Measurements from ENCODE around the gene AVP. TPM values are rescaled to one million over a fixed set of nuclear protein-coding genes. Genes with fewer than 3 reads are reported as not detected.
A peak's percentile ranks its signal among the peaks of the same experiment; 100 is the strongest.
"Not testable (repeated sequence)": the region's sequence is repeated elsewhere in the genome, so short reads cannot be mapped to it uniquely, and the experiment has no call there.

AVP gene
- polyA plus RNA-seq, 4 donors = 0.40 to 2.7 TPM; not detected in 2

- peaks cover 6 to 38% (median 13%) of the 10 kb centered on the region in 3 donors for H3K27me3 ChIP-seq (ENCODE audit: control insufficient read depth in 3 of 3, insufficient read depth in 3 of 3, low read length in 3 of 3)
- DNase-seq = peak in 1 of 2 donors; percentile 48
- H3K9me3 ChIP-seq (ENCODE audit: control insufficient read depth in 2 of 2, insufficient read depth in 1 of 2, low read depth in 1 of 2, low read length in 1 of 2) = no peaks in the 10 kb centered on the region
- no peak for FAIRE-seq
- no peak overlapping the region for H3K27ac ChIP-seq (ENCODE audit: low read depth in 1 of 3, low read length in 2 of 3)
- no peaks in the 10 kb centered on the region for H3K36me3 ChIP-seq (ENCODE audit: control insufficient read depth in 3 of 3, insufficient read depth in 2 of 3, low read depth in 1 of 3, low read length in 3 of 3)
- 4 to 9% (median 4%) methylated on average over 42 to 71 of the region's 71 CpGs for WGBS, 3 donors
- no peaks in the 10 kb centered on the region for H3K4me1 ChIP-seq (ENCODE audit: control insufficient read depth in 3 of 3, insufficient read depth in 2 of 3, low read depth in 1 of 3, low read length in 2 of 3)
- H3K4me3 ChIP-seq (ENCODE audit: low read depth in 1 of 3, low read length in 3 of 3) = peak overlapping the region in 1 of 3 donors; percentile 50
Measured at GRCh38 chr20:3082306-3082951, 2.1 kb downstream of the AVP start.

DNA sequence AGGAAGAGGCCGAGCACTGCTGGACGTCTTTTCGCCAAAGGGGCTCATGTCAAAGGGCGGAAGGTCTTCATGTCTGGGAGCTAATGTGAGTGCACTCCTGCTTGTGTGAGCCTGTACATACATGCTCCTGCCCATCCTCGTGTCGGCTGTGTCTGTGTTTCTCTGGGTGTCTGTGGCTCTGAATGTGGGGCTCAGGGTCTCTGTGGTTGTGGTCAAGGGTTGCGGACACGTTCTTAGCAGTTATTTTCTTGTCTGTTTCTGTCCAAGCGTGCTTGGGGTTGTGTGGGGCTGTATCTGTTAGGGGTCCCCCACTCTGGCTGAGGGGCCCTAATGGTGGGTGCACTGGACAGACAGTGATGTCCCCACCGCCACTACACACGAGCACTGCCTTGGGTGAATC lies 2.9 kb downstream of the AVP start:
- Histone ChIP-seq H3K4me1 (ENCODE audit: control insufficient read depth in 3 of 3, insufficient read depth in 2 of 3, low read depth in 1 of 3, low read length in 2 of 3) (no peaks in the 10 kb centered on the region), H3K27me3 (ENCODE audit: control insufficient read depth in 3 of 3, insufficient read depth in 3 of 3, low read length in 3 of 3) (peaks cover 6 to 41% (median 13%) of the 10 kb centered on the region in 3 donors), H3K4me3 (ENCODE audit: low read depth in 1 of 3, low read length in 3 of 3) (no peak overlapping the region), H3K27ac (ENCODE audit: low read depth in 1 of 3, low read length in 2 of 3) (no peak overlapping the region), H3K36me3 (ENCODE audit: control insufficient read depth in 3 of 3, insufficient read depth in 2 of 3, low read depth in 1 of 3, low read length in 3 of 3) (no peaks in the 10 kb centered on the region), H3K9me3 (ENCODE audit: control insufficient read depth in 2 of 2, insufficient read depth in 1 of 2, low read depth in 1 of 2, low read length in 1 of 2) (no peaks in the 10 kb centered on the region)
- DNase-seq (no peak), FAIRE-seq (no peak)
- WGBS, 3 donors = 81 to 89% (median 85%) methylated on average over 11 of the region's 11 CpGs

DNA sequence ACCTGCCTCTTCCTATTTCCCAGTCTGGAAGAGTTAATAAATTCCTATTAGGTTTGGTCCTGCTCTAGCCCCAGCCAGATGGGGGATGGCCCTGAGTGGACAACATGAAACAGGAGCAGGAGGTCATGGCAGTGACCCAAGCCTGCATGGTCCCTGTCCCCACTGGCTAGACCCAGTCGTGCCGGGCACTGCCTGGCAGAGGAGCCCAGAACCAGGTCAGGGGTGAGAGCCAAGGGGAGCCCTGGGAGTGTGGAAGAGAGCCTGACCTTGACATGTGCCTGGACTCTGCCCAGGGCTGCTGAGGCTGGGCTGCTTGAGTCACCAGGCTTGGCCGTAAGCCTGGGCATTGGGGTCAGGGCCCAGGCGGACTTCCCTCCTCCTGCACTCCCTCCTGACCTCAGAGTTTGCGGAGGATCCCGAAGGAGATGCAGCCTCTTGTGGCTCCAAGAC lies 3.6 kb downstream of the AVP start:
- Histone ChIP-seq H3K27ac (ENCODE audit: low read depth in 1 of 3, low read length in 2 of 3) (no peak overlapping the region), H3K4me1 (ENCODE audit: control insufficient read depth in 3 of 3, insufficient read depth in 2 of 3, low read depth in 1 of 3, low read length in 2 of 3) (no peaks in the 10 kb centered on the region), H3K4me3 (ENCODE audit: low read depth in 1 of 3, low read length in 3 of 3) (no peak overlapping the region), H3K36me3 (ENCODE audit: control insufficient read depth in 3 of 3, insufficient read depth in 2 of 3, low read depth in 1 of 3, low read length in 3 of 3) (no peaks in the 10 kb centered on the region), H3K27me3 (ENCODE audit: control insufficient read depth in 3 of 3, insufficient read depth in 3 of 3, low read length in 3 of 3) (peaks cover 6 to 41% (median 13%) of the 10 kb centered on the region in 3 donors), H3K9me3 (ENCODE audit: control insufficient read depth in 2 of 2, insufficient read depth in 1 of 2, low read depth in 1 of 2, low read length in 1 of 2) (no peaks in the 10 kb centered on the region)
- WGBS, 3 donors = 59 to 78% (median 64%) methylated on average over 5 to 6 of the region's 6 CpGs
- DNase-seq = peak in 1 of 2 donors; percentile 29
- FAIRE-seq = no peak

DNA sequence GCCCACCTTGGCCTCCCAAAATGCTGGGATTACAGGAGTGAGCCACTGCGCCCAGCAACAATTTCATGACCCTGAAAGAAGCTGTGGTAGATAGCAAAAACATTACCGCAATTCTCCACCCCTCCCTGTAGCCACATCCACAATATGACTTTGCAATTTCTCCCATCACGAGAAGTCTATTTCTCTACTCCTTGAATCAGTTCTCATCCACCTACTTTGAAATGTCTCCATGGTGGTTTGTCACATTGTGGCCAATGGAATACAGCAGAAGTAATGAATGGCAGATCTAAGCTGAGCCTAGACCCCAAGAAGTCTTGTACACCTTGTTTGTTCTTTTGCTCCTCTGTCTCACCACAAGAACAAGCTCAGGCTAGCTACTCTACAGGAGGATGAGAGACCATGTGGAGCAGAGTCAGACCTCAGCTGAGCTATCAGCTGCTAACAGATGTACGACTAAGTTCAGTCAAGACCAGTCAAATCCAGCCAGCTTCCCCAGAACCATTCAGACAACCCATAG lies 6.8 kb downstream of the AVP start:
- H3K9me3 ChIP-seq (ENCODE audit: control insufficient read depth in 2 of 2, insufficient read depth in 1 of 2, low read depth in 1 of 2, low read length in 1 of 2) = peaks cover 0 to 1% of the 10 kb centered on the region in 2 donors
- H3K27me3 ChIP-seq (ENCODE audit: control insufficient read depth in 3 of 3, insufficient read depth in 3 of 3, low read length in 3 of 3) = peaks cover 3 to 32% (median 4%) of the 10 kb centered on the region in 3 donors
- peaks cover 0 to 8% (median 0%) of the 10 kb centered on the region in 3 donors for H3K4me1 ChIP-seq (ENCODE audit: control insufficient read depth in 3 of 3, insufficient read depth in 2 of 3, low read depth in 1 of 3, low read length in 2 of 3)
- H3K36me3 ChIP-seq (ENCODE audit: control insufficient read depth in 3 of 3, insufficient read depth in 2 of 3, low read depth in 1 of 3, low read length in 3 of 3) = no peaks in the 10 kb centered on the region
- no peak for DNase-seq
- H3K27ac ChIP-seq (ENCODE audit: low read depth in 1 of 3, low read length in 2 of 3) = no peak overlapping the region
- FAIRE-seq = no peak
- 76 to 91% (median 79%) methylated on average over 4 of the region's 4 CpGs for WGBS, 3 donors
- no peak overlapping the region for H3K4me3 ChIP-seq (ENCODE audit: low read depth in 1 of 3, low read length in 3 of 3)

GRCh38 chr20:3075315-3075714 lies 9.2 kb downstream of the AVP start:
- H3K4me3 ChIP-seq (ENCODE audit: low read depth in 1 of 3, low read length in 3 of 3); H3K36me3 ChIP-seq (ENCODE audit: control insufficient read depth in 3 of 3, insufficient read depth in 2 of 3, low read depth in 1 of 3, low read length in 3 of 3); H3K27ac ChIP-seq (ENCODE audit: low read depth in 1 of 3, low read length in 2 of 3); H3K9me3 ChIP-seq (ENCODE audit: control insufficient read depth in 2 of 2, insufficient read depth in 1 of 2, low read depth in 1 of 2, low read length in 1 of 2); FAIRE-seq; DNase-seq: not testable (repeated sequence)
- Histone ChIP-seq H3K27me3 (ENCODE audit: control insufficient read depth in 3 of 3, insufficient read depth in 3 of 3, low read length in 3 of 3) (peaks cover 0 to 16% (median 0%) of the 10 kb centered on the region in 3 donors), H3K4me1 (ENCODE audit: control insufficient read depth in 3 of 3, insufficient read depth in 2 of 3, low read depth in 1 of 3, low read length in 2 of 3) (peaks cover 0 to 13% (median 3%) of the 10 kb centered on the region in 3 donors)
- 69 to 80% (median 75%) methylated on average over 6 of the region's 6 CpGs for WGBS, 3 donors

DNA sequence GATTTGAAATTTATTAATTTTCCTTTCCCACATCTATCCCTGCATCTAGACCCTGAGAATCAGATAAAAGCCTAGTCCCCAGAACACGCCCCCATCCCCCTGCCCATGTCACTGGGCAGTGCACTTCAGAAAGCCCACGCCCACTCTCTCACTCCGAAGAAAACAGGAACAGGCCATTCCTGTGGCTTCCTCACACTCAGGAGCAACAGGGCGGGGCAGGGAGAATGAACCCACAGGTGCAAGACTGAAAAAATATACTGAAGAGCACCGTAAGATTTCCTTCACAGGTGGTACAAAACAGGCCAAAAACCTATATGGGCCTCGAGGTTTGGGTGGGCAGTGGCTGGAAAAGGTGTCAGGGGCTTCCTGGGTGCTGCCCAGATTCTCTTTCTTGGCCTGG lies 9.7 kb downstream of the AVP start:
- Histone ChIP-seq H3K4me3 (ENCODE audit: low read depth in 1 of 3, low read length in 3 of 3) (no peak overlapping the region), H3K9me3 (ENCODE audit: control insufficient read depth in 2 of 2, insufficient read depth in 1 of 2, low read depth in 1 of 2, low read length in 1 of 2) (peaks cover 0 to 4% of the 10 kb centered on the region in 2 donors), H3K27me3 (ENCODE audit: control insufficient read depth in 3 of 3, insufficient read depth in 3 of 3, low read length in 3 of 3) (peaks cover 0 to 15% (median 0%) of the 10 kb centered on the region in 3 donors), H3K27ac (ENCODE audit: low read depth in 1 of 3, low read length in 2 of 3) (no peak overlapping the region), H3K4me1 (ENCODE audit: control insufficient read depth in 3 of 3, insufficient read depth in 2 of 3, low read depth in 1 of 3, low read length in 2 of 3) (peaks cover 0 to 13% (median 3%) of the 10 kb centered on the region in 3 donors), H3K36me3 (ENCODE audit: control insufficient read depth in 3 of 3, insufficient read depth in 2 of 3, low read depth in 1 of 3, low read length in 3 of 3) (no peaks in the 10 kb centered on the region)
- 12 to 39% (median 30%) methylated on average over 6 of the region's 6 CpGs for WGBS, 3 donors
- FAIRE-seq = no peak
- DNase-seq = peak; percentile 28 to 44

DNA sequence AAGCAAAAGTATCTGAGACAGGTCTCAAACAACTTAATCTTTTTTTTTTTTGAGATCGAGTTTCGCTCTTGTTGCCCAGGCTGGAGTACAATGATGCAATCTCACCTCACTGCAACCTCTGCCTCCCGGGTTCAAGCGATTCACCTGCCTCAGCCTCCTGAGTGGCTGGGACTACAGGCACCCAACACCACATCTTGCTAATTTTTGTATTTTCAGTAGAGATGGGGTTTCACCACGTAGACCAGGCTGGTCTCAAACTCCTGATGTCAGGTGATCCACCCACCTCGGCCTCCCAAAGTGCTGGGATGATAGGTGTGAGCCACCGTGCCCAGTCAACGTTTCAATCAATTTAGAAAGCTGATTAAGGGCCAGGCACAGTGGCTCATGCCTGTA lies 11.3 kb downstream of the AVP start:
- H3K4me1 ChIP-seq (ENCODE audit: control insufficient read depth in 3 of 3, insufficient read depth in 2 of 3, low read depth in 1 of 3, low read length in 2 of 3) = peaks cover 0 to 13% (median 3%) of the 10 kb centered on the region in 3 donors
- not testable (repeated sequence) for H3K36me3 ChIP-seq (ENCODE audit: control insufficient read depth in 3 of 3, insufficient read depth in 2 of 3, low read depth in 1 of 3, low read length in 3 of 3); H3K4me3 ChIP-seq (ENCODE audit: low read depth in 1 of 3, low read length in 3 of 3); DNase-seq; H3K27ac ChIP-seq (ENCODE audit: low read depth in 1 of 3, low read length in 2 of 3); FAIRE-seq; H3K9me3 ChIP-seq (ENCODE audit: control insufficient read depth in 2 of 2, insufficient read depth in 1 of 2, low read depth in 1 of 2, low read length in 1 of 2)
- H3K27me3 ChIP-seq (ENCODE audit: control insufficient read depth in 3 of 3, insufficient read depth in 3 of 3, low read length in 3 of 3) = peaks cover 0 to 13% (median 0%) of the 10 kb centered on the region in 3 donors
- 91 to 94% (median 94%) methylated on average over 8 of the region's 8 CpGs for WGBS, 3 donors

GRCh38 chr20:3072530-3073250 lies 11.8 kb downstream of the AVP start:
- Histone ChIP-seq H3K27ac (ENCODE audit: low read depth in 1 of 3, low read length in 2 of 3) (no peak overlapping the region), H3K9me3 (ENCODE audit: control insufficient read depth in 2 of 2, insufficient read depth in 1 of 2, low read depth in 1 of 2, low read length in 1 of 2) (peaks cover 0 to 4% of the 10 kb centered on the region in 2 donors), H3K4me1 (ENCODE audit: control insufficient read depth in 3 of 3, insufficient read depth in 2 of 3, low read depth in 1 of 3, low read length in 2 of 3) (peaks cover 0 to 13% (median 3%) of the 10 kb centered on the region in 3 donors), H3K36me3 (ENCODE audit: control insufficient read depth in 3 of 3, insufficient read depth in 2 of 3, low read depth in 1 of 3, low read length in 3 of 3) (peaks cover 0 to 4% (median 0%) of the 10 kb centered on the region in 3 donors), H3K27me3 (ENCODE audit: control insufficient read depth in 3 of 3, insufficient read depth in 3 of 3, low read length in 3 of 3) (peaks cover 0 to 13% (median 0%) of the 10 kb centered on the region in 3 donors), H3K4me3 (ENCODE audit: low read depth in 1 of 3, low read length in 3 of 3) (peak overlapping the region in 1 of 3 donors; percentile 35)
- DNase-seq (no peak), FAIRE-seq (no peak)
- WGBS, 3 donors = 79 to 89% (median 85%) methylated on average over 22 of the region's 22 CpGs

Data from small intestine (tissue), 7 donors.